GM18861 (cell line): Measurements from ENCODE around the gene PKNOX2.

Experiments
- ATAC-seq: cut with Tn5 transposase; IDR thresholded peaks from one replicate; pipeline ENCODE4 v1.9.1; 2021; ENCODE audit not compliant: unreplicated experiment

Gene PKNOX2

GRCh38 chr11:125280646-125281045, 116.1 kb downstream of the PKNOX2 start:
- ATAC-seq: no peak

GRCh38 chr11:125281831-125282595, 117.5 kb downstream of the PKNOX2 start:
- ATAC-seq: no peak

- ATAC-seq: no peak
Measured at GRCh38 chr11:125282596-125282914, 118.0 kb downstream of the PKNOX2 start.

GRCh38 chr11:125284245-125284850, 119.8 kb downstream of the PKNOX2 start:
- ATAC-seq: no peak

GRCh38 chr11:125285844-125286243, 121.3 kb downstream of the PKNOX2 start:
- no peak for ATAC-seq

GRCh38 chr11:125286486-125286885, 121.9 kb downstream of the PKNOX2 start:
- ATAC-seq: no peak

GRCh38 chr11:125287491-125288210, 123.1 kb downstream of the PKNOX2 start:
- no peak for ATAC-seq

- no peak for ATAC-seq
Measured at GRCh38 chr11:125289419-125290098, 125.0 kb downstream of the PKNOX2 start.

- ATAC-seq: no peak
Measured at GRCh38 chr11:125290263-125290662, 125.7 kb downstream of the PKNOX2 start.

- ATAC-seq: no peak
Measured at GRCh38 chr11:125292100-125292499, 127.5 kb downstream of the PKNOX2 start.

GRCh38 chr11:125293596-125293995, 129.0 kb downstream of the PKNOX2 start:
- no peak for ATAC-seq

GRCh38 chr11:125295931-125296330, 131.4 kb downstream of the PKNOX2 start:
- ATAC-seq: no peak

- no peak for ATAC-seq
Measured at GRCh38 chr11:125297346-125297915, 132.9 kb downstream of the PKNOX2 start.

- no peak for ATAC-seq
Measured at GRCh38 chr11:125299061-125299615, 134.6 kb downstream of the PKNOX2 start.

- no peak for ATAC-seq
Measured at GRCh38 chr11:125299821-125300220, 135.3 kb downstream of the PKNOX2 start.

GRCh38 chr11:125300791-125301218, 136.3 kb downstream of the PKNOX2 start:
- ATAC-seq: no peak

GRCh38 chr11:125301346-125301745, 136.8 kb downstream of the PKNOX2 start:
- no peak for ATAC-seq

- ATAC-seq: no peak
Measured at GRCh38 chr11:125303186-125303585, 138.6 kb downstream of the PKNOX2 start.

GRCh38 chr11:125303694-125304093, 139.1 kb downstream of the PKNOX2 start:
- no peak for ATAC-seq

GRCh38 chr11:125304136-125304535, 139.6 kb downstream of the PKNOX2 start:
- no peak for ATAC-seq

- no peak for ATAC-seq
Measured at GRCh38 chr11:125304876-125305275, 140.3 kb downstream of the PKNOX2 start.
